COR-L47 (cell line): ENCODE data around the gene PRR15.
A peak's percentile ranks its signal among the peaks of the same experiment; 100 is the strongest.

Source experiments
- DNase-seq: peaks from one replicate; lab custom pipeline; 2025; lab: John Stamatoyannopoulos, UW

PRR15 gene

GRCh38 chr7:29569648-29570047 lies 6.0 kb downstream of the PRR15 start:
- DNase-seq, result peak; percentile 54

GRCh38 chr7:29572558-29572957 lies 8.9 kb downstream of the PRR15 start:
- DNase-seq, result no peak

- DNase-seq, result no peak
Measured at GRCh38 chr7:29573567-29573966, 9.9 kb downstream of the PRR15 start.

GRCh38 chr7:29574659-29575058 lies 11.0 kb downstream of the PRR15 start:
- DNase-seq, result no peak

GRCh38 chr7:29587195-29587808 lies 23.7 kb downstream of the PRR15 start:
- no peak for DNase-seq

GRCh38 chr7:29588212-29588611 lies 24.6 kb downstream of the PRR15 start:
- DNase-seq, result no peak

GRCh38 chr7:29588900-29589696 lies 25.5 kb downstream of the PRR15 start:
- DNase-seq, result no peak

GRCh38 chr7:29592866-29593265 lies 29.2 kb downstream of the PRR15 start:
- no peak for DNase-seq

- no peak for DNase-seq
Measured at GRCh38 chr7:29593459-29593858, 29.8 kb downstream of the PRR15 start.

GRCh38 chr7:29596593-29597178 lies 33.1 kb downstream of the PRR15 start:
- no peak for DNase-seq

- DNase-seq, result no peak
Measured at GRCh38 chr7:29597266-29597665, 33.6 kb downstream of the PRR15 start.

- DNase-seq, result no peak
Measured at GRCh38 chr7:29598137-29598536, 34.5 kb downstream of the PRR15 start.

GRCh38 chr7:29598613-29599012 lies 35.0 kb downstream of the PRR15 start:
- DNase-seq, result peak; percentile 56

- DNase-seq, result no peak
Measured at GRCh38 chr7:29599026-29599425, 35.4 kb downstream of the PRR15 start.

- no peak for DNase-seq
Measured at GRCh38 chr7:29600661-29601060, 37.0 kb downstream of the PRR15 start.

- no peak for DNase-seq
Measured at GRCh38 chr7:29604052-29604451, 40.4 kb downstream of the PRR15 start.

- no peak for DNase-seq
Measured at GRCh38 chr7:29604702-29605101, 41.1 kb downstream of the PRR15 start.

GRCh38 chr7:29605671-29606070 lies 42.0 kb downstream of the PRR15 start:
- no peak for DNase-seq

- DNase-seq, result no peak
Measured at GRCh38 chr7:29606287-29606721, 42.7 kb downstream of the PRR15 start.

- no peak for DNase-seq
Measured at GRCh38 chr7:29606830-29607229, 43.2 kb downstream of the PRR15 start.

- no peak for DNase-seq
Measured at GRCh38 chr7:29607259-29607658, 43.6 kb downstream of the PRR15 start.

- no peak for DNase-seq
Measured at GRCh38 chr7:29607889-29608288, 44.3 kb downstream of the PRR15 start.
